NCI-H1092 (cell line): ENCODE results near the gene WDR18.

Experiments
- DNase-seq: peaks from one replicate; lab custom pipeline; 2025; lab: John Stamatoyannopoulos, UW

Gene WDR18

GRCh38 chr19:1042689-1043511 lies 58.8 kb downstream of the WDR18 start:
- peak; percentile 56 for DNase-seq
